Loucy (cell line): ENCODE data around the gene RAPGEF2.

Source experiments
- EZH2phosphoT487 ChIP-seq: fragments of 200-600 bp; IDR thresholded peaks from 2 replicates; pipeline ENCODE4 v1.6.1; 2018; ENCODE audit warnings: antibody characterized with exemption, mild to moderate bottlenecking, moderate library complexity, borderline replicate concordance
- TF ChIP-seq, protein P1 (sequence below): fragments of 200-600 bp; sonication (generic); conservative IDR thresholded peaks from 2 replicates; pipeline ENCODE4 v1.5.1; 2014; ENCODE audit warnings: mild to moderate bottlenecking, antibody characterized with exemption, low read length

DNA sequence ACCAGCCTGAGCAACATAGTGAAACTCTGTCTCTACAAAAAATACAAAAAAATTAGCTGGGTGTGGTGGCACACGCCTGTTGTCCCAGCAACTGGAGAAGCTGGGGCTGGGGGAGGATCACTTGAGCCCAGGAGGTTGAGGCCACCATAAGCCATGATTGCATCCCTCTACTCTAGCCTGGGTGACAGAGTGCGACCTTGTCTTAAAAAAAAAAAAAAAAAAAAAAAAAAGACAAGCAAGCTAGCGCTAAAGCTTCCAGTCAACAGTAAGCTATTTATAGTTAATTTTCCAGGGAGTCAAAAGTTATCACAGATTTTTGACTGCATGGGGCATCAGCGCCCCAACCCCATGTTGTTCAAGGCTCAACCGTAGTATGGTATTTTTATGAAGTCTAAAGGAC lies 273.4 kb downstream of the RAPGEF2 start:
- TF ChIP-seq EZH2phosphoT487, result no peak
- TF ChIP-seq, protein P1, sequence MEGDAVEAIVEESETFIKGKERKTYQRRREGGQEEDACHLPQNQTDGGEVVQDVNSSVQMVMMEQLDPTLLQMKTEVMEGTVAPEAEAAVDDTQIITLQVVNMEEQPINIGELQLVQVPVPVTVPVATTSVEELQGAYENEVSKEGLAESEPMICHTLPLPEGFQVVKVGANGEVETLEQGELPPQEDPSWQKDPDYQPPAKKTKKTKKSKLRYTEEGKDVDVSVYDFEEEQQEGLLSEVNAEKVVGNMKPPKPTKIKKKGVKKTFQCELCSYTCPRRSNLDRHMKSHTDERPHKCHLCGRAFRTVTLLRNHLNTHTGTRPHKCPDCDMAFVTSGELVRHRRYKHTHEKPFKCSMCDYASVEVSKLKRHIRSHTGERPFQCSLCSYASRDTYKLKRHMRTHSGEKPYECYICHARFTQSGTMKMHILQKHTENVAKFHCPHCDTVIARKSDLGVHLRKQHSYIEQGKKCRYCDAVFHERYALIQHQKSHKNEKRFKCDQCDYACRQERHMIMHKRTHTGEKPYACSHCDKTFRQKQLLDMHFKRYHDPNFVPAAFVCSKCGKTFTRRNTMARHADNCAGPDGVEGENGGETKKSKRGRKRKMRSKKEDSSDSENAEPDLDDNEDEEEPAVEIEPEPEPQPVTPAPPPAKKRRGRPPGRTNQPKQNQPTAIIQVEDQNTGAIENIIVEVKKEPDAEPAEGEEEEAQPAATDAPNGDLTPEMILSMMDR, result no peak
